ENCODE data around the gene BAG3. TPM values are rescaled to one million over a fixed set of nuclear protein-coding genes. Genes with fewer than 3 reads are reported as not detected.

The BAG3 gene
- total RNA-seq, 1 experiment from 2014 or later: 75.7 TPM

DNA sequence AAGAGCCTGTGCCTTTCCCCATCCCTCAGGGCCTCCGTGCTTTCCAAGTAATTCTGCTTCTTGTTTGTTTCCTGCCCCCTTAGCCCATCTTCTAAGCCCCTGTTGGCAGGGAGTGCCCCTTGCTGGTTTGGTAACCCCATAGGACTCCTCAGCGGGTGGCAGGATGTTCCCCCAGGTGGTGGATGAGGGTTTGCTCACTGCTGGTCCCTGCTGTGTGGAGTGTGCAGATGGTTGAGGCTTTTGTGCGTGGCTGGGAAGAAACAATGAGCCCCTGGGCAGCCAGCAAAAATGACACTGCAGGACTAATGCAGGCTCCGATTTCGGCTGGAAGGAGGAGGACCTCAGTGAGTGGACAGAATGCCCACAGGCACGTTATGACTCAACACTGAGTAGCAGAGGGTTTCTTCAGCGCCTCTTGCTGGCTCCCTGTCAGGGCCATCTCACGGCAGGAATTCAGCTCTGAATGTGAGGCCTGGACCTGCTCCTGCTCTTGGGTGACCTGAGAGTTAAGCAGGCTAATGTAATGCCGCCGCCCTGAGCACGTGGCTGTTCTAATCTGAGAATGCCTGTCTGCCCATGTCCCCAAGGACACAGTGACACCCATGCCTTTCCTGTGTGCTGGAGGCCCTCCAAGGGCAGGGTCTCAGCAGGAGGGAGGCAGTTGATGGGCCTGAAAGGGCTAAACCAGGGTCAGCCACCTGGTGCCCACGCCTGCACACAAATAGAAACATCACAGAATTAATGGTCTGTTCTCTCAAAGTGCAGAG lies 16.6 kb downstream of the BAG3 start:
- Histone ChIP-seq H3K4me2 (peak overlapping the region; percentile 69), H3K4me1 (replicated peaks; ENCODE audit: insufficient read depth) (peaks cover 90% of the 10 kb centered on the region), H3K9me3 (ENCODE audit: insufficient read depth, low read depth) (no peaks in the 10 kb centered on the region), H2AFZ (no peak overlapping the region), H3K4me3 (peak overlapping the region; percentile 31; the same call in 1 of the 2 replicates), H4K20me1 (ENCODE audit: insufficient read depth) (no peaks in the 10 kb centered on the region), H3F3A (ENCODE audit: insufficient read depth, low read depth) (peaks cover 54% of the 10 kb centered on the region), H3K27me3 (ENCODE audit: insufficient read depth, low read depth) (no peaks in the 10 kb centered on the region), H3K36me3 (ENCODE audit: low read depth) (peaks cover 12% of the 10 kb centered on the region), H3K9me2 (ENCODE audit: insufficient read depth) (no peaks in the 10 kb centered on the region), H3K79me2 (ENCODE audit: low read depth) (peaks cover 91% of the 10 kb centered on the region), H3K27ac (peak overlapping the region; percentile 90)
- intact Hi-C loops (cut with micrococcal nuclease; ENCODE audit: unreplicated experiment): loop anchor here (1.0 to 10.0 kb wide), 5 partner anchors 9 to 363 kb away; no protein-coding TSS in a partner anchor
- DNase-seq: peak; percentile 88 to 93
- ChIA-PET POLR2A (ENCODE audit: unreplicated experiment) (no interaction called here), CTCF (interaction anchor here (0.6 to 1.1 kb wide), 2 partner anchors 14 to 40 kb away, joined by 3 read pairs; no protein-coding TSS in a partner anchor)
- no peak for TF ChIP-seq EZH2 (IDR thresholded peaks at IDR 0.05; ENCODE audit: low read depth)
- TF ChIP-seq, protein P1, sequence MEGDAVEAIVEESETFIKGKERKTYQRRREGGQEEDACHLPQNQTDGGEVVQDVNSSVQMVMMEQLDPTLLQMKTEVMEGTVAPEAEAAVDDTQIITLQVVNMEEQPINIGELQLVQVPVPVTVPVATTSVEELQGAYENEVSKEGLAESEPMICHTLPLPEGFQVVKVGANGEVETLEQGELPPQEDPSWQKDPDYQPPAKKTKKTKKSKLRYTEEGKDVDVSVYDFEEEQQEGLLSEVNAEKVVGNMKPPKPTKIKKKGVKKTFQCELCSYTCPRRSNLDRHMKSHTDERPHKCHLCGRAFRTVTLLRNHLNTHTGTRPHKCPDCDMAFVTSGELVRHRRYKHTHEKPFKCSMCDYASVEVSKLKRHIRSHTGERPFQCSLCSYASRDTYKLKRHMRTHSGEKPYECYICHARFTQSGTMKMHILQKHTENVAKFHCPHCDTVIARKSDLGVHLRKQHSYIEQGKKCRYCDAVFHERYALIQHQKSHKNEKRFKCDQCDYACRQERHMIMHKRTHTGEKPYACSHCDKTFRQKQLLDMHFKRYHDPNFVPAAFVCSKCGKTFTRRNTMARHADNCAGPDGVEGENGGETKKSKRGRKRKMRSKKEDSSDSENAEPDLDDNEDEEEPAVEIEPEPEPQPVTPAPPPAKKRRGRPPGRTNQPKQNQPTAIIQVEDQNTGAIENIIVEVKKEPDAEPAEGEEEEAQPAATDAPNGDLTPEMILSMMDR (conservative IDR thresholded peaks at IDR 0.05): no peak
- no TSS peak for BruUV-seq (replicated peaks)

DNA sequence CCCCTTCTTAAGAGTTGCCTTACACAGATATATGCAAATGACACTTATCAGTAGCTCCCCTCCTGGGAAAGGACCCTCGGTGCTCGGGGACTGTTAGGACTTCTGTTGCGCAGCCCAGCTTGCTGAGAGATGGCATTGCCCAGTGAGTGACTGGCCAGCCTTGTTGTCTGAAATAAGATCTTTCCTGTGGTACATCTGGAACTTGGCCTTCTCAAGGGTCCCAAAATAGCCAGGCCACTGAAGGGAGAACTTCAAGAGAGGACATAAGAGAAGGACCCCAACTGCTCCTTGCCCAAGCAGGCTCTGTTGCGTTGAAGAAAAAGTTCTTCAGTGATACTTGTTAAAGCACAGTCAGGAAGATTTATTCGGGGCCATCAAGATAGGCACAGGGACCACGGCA lies 17.3 kb downstream of the BAG3 start:
- Histone ChIP-seq H3K36me3 (ENCODE audit: low read depth) (peaks cover 18% of the 10 kb centered on the region), H3K4me1 (replicated peaks; ENCODE audit: insufficient read depth) (peaks cover 83% of the 10 kb centered on the region), H3K4me2 (peak overlapping the region; percentile 69), H3K4me3 (no peak overlapping the region), H3K9me2 (ENCODE audit: insufficient read depth) (no peaks in the 10 kb centered on the region), H4K20me1 (ENCODE audit: insufficient read depth) (no peaks in the 10 kb centered on the region), H3K27ac (peak overlapping the region; percentile 90), H3F3A (ENCODE audit: insufficient read depth, low read depth) (peaks cover 55% of the 10 kb centered on the region), H3K9me3 (ENCODE audit: insufficient read depth, low read depth) (no peaks in the 10 kb centered on the region), H2AFZ (no peak overlapping the region), H3K27me3 (ENCODE audit: insufficient read depth, low read depth) (no peaks in the 10 kb centered on the region), H3K79me2 (ENCODE audit: low read depth) (peaks cover 91% of the 10 kb centered on the region)
- BruUV-seq (replicated peaks): no TSS peak
- ChIA-PET CTCF (no interaction called here), POLR2A (ENCODE audit: unreplicated experiment) (no interaction called here)
- no peak for TF ChIP-seq EZH2 (IDR thresholded peaks at IDR 0.05; ENCODE audit: low read depth)
- TF ChIP-seq, protein P1 (conservative IDR thresholded peaks at IDR 0.05): no peak
- intact Hi-C loops (cut with micrococcal nuclease; ENCODE audit: unreplicated experiment): loop anchor here (2.0 to 10.0 kb wide), 3 partner anchors 14 to 364 kb away; no protein-coding TSS in a partner anchor
- DNase-seq: no peak

DNA sequence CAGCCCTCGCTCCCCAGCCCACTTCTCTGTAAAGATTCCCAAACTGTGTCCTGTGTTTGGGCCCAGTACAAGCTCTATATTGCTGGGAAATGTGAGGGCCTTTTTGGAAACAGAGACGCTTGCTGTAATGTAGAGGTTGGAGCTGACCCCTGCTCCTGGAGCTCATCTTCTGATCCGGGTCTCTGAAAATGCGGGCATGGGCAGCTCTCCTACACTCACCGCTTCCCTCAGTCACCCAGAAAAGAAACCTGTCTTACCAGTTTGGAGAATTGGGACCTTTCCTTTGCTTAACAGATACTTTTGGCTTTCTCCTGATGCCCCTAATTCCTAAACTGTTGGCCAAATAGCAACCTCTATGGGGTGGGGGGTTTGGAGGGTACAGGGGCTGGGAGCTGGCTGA lies 18.2 kb downstream of the BAG3 start:
- peaks cover 88% of the 10 kb centered on the region for H3K79me2 ChIP-seq (ENCODE audit: low read depth)
- TF ChIP-seq, protein P1 (conservative IDR thresholded peaks at IDR 0.05): no peak
- no peak for TF ChIP-seq EZH2 (IDR thresholded peaks at IDR 0.05; ENCODE audit: low read depth)
- no peak overlapping the region for H3K4me3 ChIP-seq
- peaks cover 27% of the 10 kb centered on the region for H3K36me3 ChIP-seq (ENCODE audit: low read depth)
- DNase-seq: no peak
- no peaks in the 10 kb centered on the region for H3K9me3 ChIP-seq (ENCODE audit: insufficient read depth, low read depth)
- ChIA-PET CTCF (no interaction called here), POLR2A (ENCODE audit: unreplicated experiment) (no interaction called here)
- no TSS peak for BruUV-seq (replicated peaks)
- H3K4me2 ChIP-seq: peak overlapping the region; percentile 69
- H4K20me1 ChIP-seq (ENCODE audit: insufficient read depth): no peaks in the 10 kb centered on the region
- peak overlapping the region; percentile 90 for H3K27ac ChIP-seq
- no peaks in the 10 kb centered on the region for H3K27me3 ChIP-seq (ENCODE audit: insufficient read depth, low read depth)
- peaks cover 78% of the 10 kb centered on the region for H3K4me1 ChIP-seq (replicated peaks; ENCODE audit: insufficient read depth)
- no peaks in the 10 kb centered on the region for H3K9me2 ChIP-seq (ENCODE audit: insufficient read depth)
- intact Hi-C loops (cut with micrococcal nuclease; ENCODE audit: unreplicated experiment): loop anchor here (2.0 to 10.0 kb wide), 3 partner anchors 15 to 365 kb away; no protein-coding TSS in a partner anchor
- H3F3A ChIP-seq (ENCODE audit: insufficient read depth, low read depth): peaks cover 56% of the 10 kb centered on the region
- H2AFZ ChIP-seq: no peak overlapping the region
